Measurements from ENCODE around the gene NAT10.
"Not testable (repeated sequence)": the region's sequence is repeated elsewhere in the genome, so short reads cannot be mapped to it uniquely, and the experiment has no call there.

DNA sequence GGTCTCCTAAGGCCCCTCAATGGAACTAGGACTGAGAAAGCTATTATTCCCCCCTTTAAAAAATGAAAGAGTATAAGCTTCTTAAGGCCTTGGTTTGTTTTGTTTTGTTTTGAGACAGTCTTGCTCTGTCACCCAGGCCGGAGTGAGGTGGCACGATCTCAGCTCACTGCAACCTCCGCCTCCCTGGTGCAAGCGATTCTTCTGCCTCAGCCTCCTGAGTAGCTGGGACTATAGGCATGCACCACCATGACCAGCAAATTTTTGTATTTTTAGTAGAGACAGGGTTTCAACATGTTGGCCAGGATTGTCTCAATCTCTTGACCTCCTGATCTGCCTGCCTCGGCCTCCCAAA is 75.4 kb downstream of the NAT10 start:
- not testable (repeated sequence) for TF ChIP-seq FOXP1 (CRISPR knock-in tag; IDR thresholded peaks at IDR 0.05; ENCODE audit: borderline replicate concordance)
- TF ChIP-seq, protein P1, sequence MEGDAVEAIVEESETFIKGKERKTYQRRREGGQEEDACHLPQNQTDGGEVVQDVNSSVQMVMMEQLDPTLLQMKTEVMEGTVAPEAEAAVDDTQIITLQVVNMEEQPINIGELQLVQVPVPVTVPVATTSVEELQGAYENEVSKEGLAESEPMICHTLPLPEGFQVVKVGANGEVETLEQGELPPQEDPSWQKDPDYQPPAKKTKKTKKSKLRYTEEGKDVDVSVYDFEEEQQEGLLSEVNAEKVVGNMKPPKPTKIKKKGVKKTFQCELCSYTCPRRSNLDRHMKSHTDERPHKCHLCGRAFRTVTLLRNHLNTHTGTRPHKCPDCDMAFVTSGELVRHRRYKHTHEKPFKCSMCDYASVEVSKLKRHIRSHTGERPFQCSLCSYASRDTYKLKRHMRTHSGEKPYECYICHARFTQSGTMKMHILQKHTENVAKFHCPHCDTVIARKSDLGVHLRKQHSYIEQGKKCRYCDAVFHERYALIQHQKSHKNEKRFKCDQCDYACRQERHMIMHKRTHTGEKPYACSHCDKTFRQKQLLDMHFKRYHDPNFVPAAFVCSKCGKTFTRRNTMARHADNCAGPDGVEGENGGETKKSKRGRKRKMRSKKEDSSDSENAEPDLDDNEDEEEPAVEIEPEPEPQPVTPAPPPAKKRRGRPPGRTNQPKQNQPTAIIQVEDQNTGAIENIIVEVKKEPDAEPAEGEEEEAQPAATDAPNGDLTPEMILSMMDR (IDR thresholded peaks at IDR 0.05): not testable (repeated sequence)

Data from WTC11 (cell line).